A673 (cell line): ENCODE measurements around the gene CDH24.

Source experiments
- CTCF ChIP-seq: fragments of 300-800, 200-600 bp; sonication (generic); conservative IDR thresholded peaks from 2 replicates; pipeline ENCODE4 v1.5.1; 2017; ENCODE audit warnings: low read depth, mild to moderate bottlenecking, antibody characterized with exemption, low read length, moderate library complexity, mixed read lengths
- EZH2 ChIP-seq: fragments of 200-600 bp; sonication (generic); IDR thresholded peaks from 2 replicates; pipeline ENCODE4 v1.6.1; 2017; ENCODE audit warnings: borderline replicate concordance, low read depth, mild to moderate bottlenecking, mixed read lengths, antibody characterized with exemption, low read length; ENCODE audit not compliant: poor library complexity, severe bottlenecking

GRCh38 chr14:23093526-23093925 is 36.2 kb upstream of the CDH24 start:
- TF ChIP-seq CTCF (no peak), EZH2 (no peak)
